IMR-90 (cell line): ENCODE results near the gene AP3S1. TPM values are rescaled to one million over a fixed set of nuclear protein-coding genes. Genes with fewer than 3 reads are reported as not detected.

Source experiments
- ATAC-seq: fragments of 200-7000 bp; cut with Tn5 transposase; 2 replicates; pipeline ENCODE4 v1.9.1; 2020; ENCODE audit warnings: low read depth, mild to moderate bottlenecking, moderate library complexity
- BruUV-seq: library from RNA; stranded (reverse); fragments of 400-500 nt; replicated peaks from 2 replicates; lab custom pipeline; 2021; lab: Mats Ljungman, UMichigan
- CTCF ChIA-PET: fragments of 300-600 bp; formaldehyde crosslinking; extraction: SDS; loops from one replicate; lab custom pipeline; 2021; ENCODE audit warnings: antibody characterized with exemption; lab: Yijun Ruan, JAX
- POLR2A ChIA-PET: fragments of 300-600 bp; sonication (Branson Sonifier 250); formaldehyde crosslinking; loops from one replicate; lab custom pipeline; 2022; ENCODE audit warnings: antibody characterized with exemption; ENCODE audit not compliant: unreplicated experiment; lab: Charles Lee
- DNase-seq: peaks from one replicate; pipeline ENCODE4 v3.0.0; 2013
- H2AFZ ChIP-seq: replicated peaks from 2 replicates; pipeline ENCODE3; 2013; ENCODE audit warnings: low read length, mild to moderate bottlenecking; ENCODE audit not compliant: poor library complexity
- H2AK5ac ChIP-seq: 2 replicates; pipeline ENCODE4 v1.6.1; 2013; ENCODE audit warnings: low read depth, low read length, inconsistent platforms
- H2AK9ac ChIP-seq: replicated peaks from 2 replicates; pipeline ENCODE3; 2013; ENCODE audit warnings: mild to moderate bottlenecking, low read depth, low read length, moderate library complexity; ENCODE audit not compliant: poor library complexity
- H2BK120ac ChIP-seq: 2 replicates; pipeline ENCODE4 v1.6.1; 2013; ENCODE audit warnings: low read depth, low read length, inconsistent platforms
- H2BK15ac ChIP-seq: 3 replicates; pipeline ENCODE4 v1.6.1; 2013; ENCODE audit warnings: low read depth, low read length, inconsistent platforms
- H2BK20ac ChIP-seq: 2 replicates; pipeline ENCODE4 v1.6.1; 2013; ENCODE audit warnings: low read depth, mild to moderate bottlenecking, inconsistent platforms, low read length, moderate library complexity
- H2BK5ac ChIP-seq: 2 replicates; pipeline ENCODE4 v1.6.1; 2013; ENCODE audit warnings: mild to moderate bottlenecking, low read depth, low read length, inconsistent platforms; ENCODE audit not compliant: poor library complexity, severe bottlenecking
- H3K14ac ChIP-seq: replicated peaks from 2 replicates; pipeline ENCODE4 v1.6.1; 2013; ENCODE audit warnings: low read depth, low read length, inconsistent platforms
- H3K18ac ChIP-seq: 2 replicates; pipeline ENCODE4 v1.6.1; 2013; ENCODE audit warnings: low read depth, low read length, control low read depth
- H3K23ac ChIP-seq: 2 replicates; pipeline ENCODE4 v1.6.1; 2013; ENCODE audit warnings: low read depth, low read length, inconsistent platforms
- H3K27ac ChIP-seq: 2 replicates; pipeline ENCODE4 v1.5.1; 2013; ENCODE audit warnings: mild to moderate bottlenecking, control low read depth, low read length; ENCODE audit not compliant: insufficient read depth
- H3K27me3 ChIP-seq: 2 replicates; pipeline ENCODE4 v1.6.1; 2013; ENCODE audit warnings: low read length; ENCODE audit not compliant: control insufficient read depth, insufficient read depth
- H3K36me3 ChIP-seq: 2 replicates; pipeline ENCODE4 v1.6.1; 2013; ENCODE audit warnings: low read length, mixed read lengths; ENCODE audit not compliant: control insufficient read depth, insufficient read depth
- H3K4ac ChIP-seq: 2 replicates; pipeline ENCODE4 v1.6.1; 2013; ENCODE audit warnings: low read depth, low read length, inconsistent platforms
- H3K4me1 ChIP-seq: 2 replicates; pipeline ENCODE4 v1.6.1; 2013; ENCODE audit warnings: low read length, mixed read lengths; ENCODE audit not compliant: control insufficient read depth, insufficient read depth
- H3K4me2 ChIP-seq: 2 replicates; pipeline ENCODE4 v1.6.1; 2013; ENCODE audit warnings: low read depth, mild to moderate bottlenecking, control low read depth, low read length, moderate library complexity
- H3K4me3 ChIP-seq: 2 replicates; pipeline ENCODE4 v1.5.1; 2013; ENCODE audit warnings: low read depth, mild to moderate bottlenecking, control low read depth, low read length, moderate library complexity; ENCODE audit not compliant: insufficient read depth
- H3K56ac ChIP-seq: 2 replicates; pipeline ENCODE4 v1.6.1; 2013; ENCODE audit warnings: low read length, inconsistent platforms; ENCODE audit not compliant: insufficient read depth; ENCODE audit errors: extremely low read depth
- H3K79me1 ChIP-seq, 2 experiments: 2 replicates each; pipeline ENCODE4 v1.6.1; 2013; ENCODE audit warnings: low read length in 2 of 2, inconsistent platforms in 1 of 2, low read depth in 1 of 2
- H3K9ac ChIP-seq: 2 replicates; pipeline ENCODE4 v1.6.1; 2013; ENCODE audit warnings: low read depth, low read length, control low read depth
- H3K9me1 ChIP-seq: 2 replicates; pipeline ENCODE4 v1.6.1; 2013; ENCODE audit warnings: low read length, inconsistent platforms; ENCODE audit not compliant: insufficient read depth
- H3K9me3 ChIP-seq: 2 replicates; pipeline ENCODE4 v1.6.1; 2013; ENCODE audit warnings: low read length; ENCODE audit not compliant: control insufficient read depth, insufficient read depth
- H4K20me1 ChIP-seq: 2 replicates; pipeline ENCODE4 v1.6.1; 2013; ENCODE audit warnings: low read length, inconsistent platforms; ENCODE audit not compliant: insufficient read depth
- H4K5ac ChIP-seq: 2 replicates; pipeline ENCODE4 v1.6.1; 2013; ENCODE audit warnings: mild to moderate bottlenecking, low read depth, low read length, control low read depth
- H4K8ac ChIP-seq, 2 experiments: 2 replicates each; pipeline ENCODE4 v1.6.1; 2013; ENCODE audit warnings: low read depth in 2 of 2, low read length in 2 of 2, control low read depth in 1 of 2, inconsistent platforms in 1 of 2
- H4K91ac ChIP-seq: 2 replicates; pipeline ENCODE4 v1.6.1; 2013; ENCODE audit warnings: low read depth, low read length, inconsistent platforms; ENCODE audit not compliant: insufficient read depth
- FOS ChIP-seq: fragments of 150-350 bp; IDR thresholded peaks from 2 replicates; pipeline ENCODE4 v1.6.1; 2016; ENCODE audit warnings: low read depth, low read length
- MAFK ChIP-seq: IDR thresholded peaks from 2 replicates; pipeline ENCODE4 v1.6.1; 2012; ENCODE audit warnings: low read depth, low read length, improper control_type of control experiment
- POLR2A ChIP-seq: IDR thresholded peaks from 2 replicates; pipeline ENCODE4 v1.6.1; 2012; ENCODE audit warnings: mild to moderate bottlenecking, low read depth, low read length
- WGBS, 2 experiments: methylation state at CpG; one replicate each; pipeline versions ENCODE4 v1.1.5 to v1.1.7; 2013; ENCODE audit warnings: missing lambda C conversion rate in 2 of 2; ENCODE audit not compliant: insufficient read length in 1 of 2; ENCODE audit errors: extremely low coverage in 2 of 2; 5-methylcytosine and 5-hydroxymethylcytosine counted together
- dilution Hi-C: fragments of 300-500 bp; cut with HindIII; formaldehyde crosslinking; loops from one replicate; pipeline ENCODE4 v1.14.3; 2018; ENCODE audit warnings: low sequenced_read_pairs; ENCODE audit not compliant: unreplicated experiment
- in situ Hi-C: fragments of 300-500 bp; cut with MboI; formaldehyde crosslinking; loops from 3 replicates; pipeline ENCODE4 v1.14.3; 2019; ENCODE audit warnings: low sequenced_read_pairs, inconsistent platforms, mixed read lengths
- intact Hi-C: fragments of 100-400 bp; cut with micrococcal nuclease; formaldehyde crosslinking; loops from 2 replicates; pipeline ENCODE4 v1.10.0; 2022
- polyA plus RNA-seq, 3 experiments: library from polyadenylated mRNA; depleted of rRNA; stranded (reverse); fragments of >200 nt; gene quantifications; 2 replicates each; pipeline ENCODE4 v1.2.3, GENCODE V29; 2012; ENCODE audit warnings: low replicate concordance in 1 of 3
- total RNA-seq: library from RNA; depleted of rRNA; stranded (reverse); fragments of >200 nt; gene quantifications from 2 replicates; pipeline ENCODE4 v1.2.3, GENCODE V29; 2012

Gene AP3S1
- total and polyA plus RNA-seq, 2 of the 4 experiments (the other 2 are of a cell fraction): 21.9 to 73.1 TPM

DNA sequence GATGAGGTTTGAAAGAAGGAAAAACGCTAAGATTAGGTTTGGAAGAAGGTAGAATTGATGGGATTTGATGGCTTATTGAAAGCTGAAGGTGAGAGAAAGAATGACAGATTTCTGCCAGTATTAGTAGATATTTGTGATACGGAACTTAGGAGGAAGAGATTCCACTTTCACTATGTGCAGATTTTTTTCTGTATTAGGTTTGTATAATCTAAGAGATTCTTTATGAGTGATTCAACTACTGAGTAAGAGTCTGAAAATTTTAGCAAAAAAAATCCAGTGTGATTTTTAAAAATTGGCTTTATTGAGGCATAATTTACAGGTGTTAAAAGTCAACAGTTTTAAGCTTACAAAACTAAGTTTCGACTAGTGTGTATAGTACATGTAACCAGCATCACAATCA is 54.1 kb downstream of the AP3S1 start:
- H3K4ac ChIP-seq: peak overlapping the region; percentile 12; the same call in 1 of the 2 replicates
- H3K27ac ChIP-seq: peak overlapping the region; percentile 59
- in situ Hi-C loops: no loop called here
- H3K23ac ChIP-seq: peak overlapping the region; percentile 61; the same call in 1 of the 2 replicates
- no peak overlapping the region for H2AK9ac ChIP-seq
- H4K5ac ChIP-seq: peak overlapping the region; percentile 75; the same call in 1 of the 2 replicates
- intact Hi-C loops: loop anchor here (2.0 kb wide), 1 partner anchor 83 kb away; no protein-coding TSS in a partner anchor
- peak overlapping the region; percentile 53 for H2BK120ac ChIP-seq
- H2BK20ac ChIP-seq: peak overlapping the region; percentile 7; the same call in 1 of the 2 replicates
- DNase-seq: peak; percentile 55
- H3K9ac ChIP-seq: peak overlapping the region; percentile 80; the same call in 1 of the 2 replicates
- H3K9me3 ChIP-seq: no peaks in the 10 kb centered on the region
- no peaks in the 10 kb centered on the region for H3K36me3 ChIP-seq
- ATAC-seq: peak; percentile 83
- H3K9me1 ChIP-seq: peaks cover 4% of the 10 kb centered on the region
- H2BK15ac ChIP-seq: peak overlapping the region; percentile 88; the same call in 1 of the 3 replicates
- H3K4me2 ChIP-seq: peak overlapping the region; percentile 100
- peak overlapping the region; percentile 86; the same call in 1 of the 2 replicates for H3K18ac ChIP-seq
- H4K20me1 ChIP-seq: no peaks in the 10 kb centered on the region
- ChIA-PET CTCF (no interaction called here), POLR2A (no interaction called here)
- BruUV-seq: no TSS peak
- dilution Hi-C loops: no loop called here
- H4K91ac ChIP-seq: no peak overlapping the region
- peak overlapping the region; percentile 78 to 81; a peak in 2 of 4 replicates for H4K8ac ChIP-seq
- peaks cover 14% of the 10 kb centered on the region for H3K4me1 ChIP-seq
- no peak overlapping the region for H2AK5ac ChIP-seq
- peaks cover 29 to 45% of the 10 kb centered on the region in 2 experiments; a peak in 3 of 4 replicates for H3K79me1 ChIP-seq
- peak overlapping the region; percentile 93 for H2BK5ac ChIP-seq
- 50 to 100% methylated on average over 1 of the region's 3 CpGs for WGBS, 2 experiments
- H3K27me3 ChIP-seq: no peaks in the 10 kb centered on the region
- H3K14ac ChIP-seq: no peak overlapping the region
- peak overlapping the region; percentile 54; the same call in 1 of the 2 replicates for H3K4me3 ChIP-seq
- H2AFZ ChIP-seq: no peak overlapping the region
- TF ChIP-seq FOS (peak; percentile 33; the same call in 1 of the 2 replicates), MAFK (no peak), POLR2A (no peak)
- peak overlapping the region; percentile 83; the same call in 1 of the 2 replicates for H3K56ac ChIP-seq
